ENCODE measurements around the gene IRF8.

IRF8 gene

DNA sequence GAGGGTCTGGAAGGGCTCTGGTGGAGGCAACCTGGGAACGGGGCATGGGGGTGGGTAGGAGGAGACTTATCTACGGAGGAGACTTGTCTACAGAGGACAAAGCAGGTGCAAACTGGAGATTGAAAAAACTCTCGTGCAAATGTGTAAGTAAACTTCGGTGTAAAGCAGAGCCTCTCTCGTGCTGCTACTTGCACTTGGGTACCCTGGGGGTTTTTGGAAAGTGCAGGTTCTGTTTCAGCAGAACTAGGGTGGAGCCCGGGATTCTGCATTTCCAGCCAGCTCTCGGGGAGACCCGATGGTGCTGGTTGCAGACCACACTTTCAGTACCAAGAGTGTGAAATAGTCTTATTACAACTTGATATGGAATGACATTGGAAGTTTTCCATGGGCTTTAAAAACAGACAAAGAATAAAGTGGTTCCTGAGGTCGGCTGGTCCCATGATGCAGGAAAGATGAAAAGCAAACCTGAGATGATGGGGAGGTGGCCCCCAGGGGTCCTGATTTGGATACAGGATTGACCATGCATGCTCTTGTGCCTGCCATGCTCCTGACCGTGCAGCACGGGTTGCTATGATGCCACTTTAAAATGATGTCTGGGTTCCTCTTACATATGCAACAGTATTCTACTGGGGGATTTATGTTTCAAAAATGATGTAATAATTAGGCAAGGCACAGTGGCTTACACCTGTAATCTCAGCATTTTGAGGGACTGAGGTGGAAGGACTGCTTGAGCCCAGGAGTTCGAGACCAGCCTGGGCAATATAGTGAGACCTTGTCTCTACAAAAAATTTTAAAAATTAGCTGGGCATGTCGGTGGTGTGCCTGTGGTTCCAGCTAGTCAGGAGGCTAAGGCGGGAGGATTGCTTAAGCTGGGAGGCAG is 69.3 kb downstream of the IRF8 start:
- DNase-seq = no peak

DNA sequence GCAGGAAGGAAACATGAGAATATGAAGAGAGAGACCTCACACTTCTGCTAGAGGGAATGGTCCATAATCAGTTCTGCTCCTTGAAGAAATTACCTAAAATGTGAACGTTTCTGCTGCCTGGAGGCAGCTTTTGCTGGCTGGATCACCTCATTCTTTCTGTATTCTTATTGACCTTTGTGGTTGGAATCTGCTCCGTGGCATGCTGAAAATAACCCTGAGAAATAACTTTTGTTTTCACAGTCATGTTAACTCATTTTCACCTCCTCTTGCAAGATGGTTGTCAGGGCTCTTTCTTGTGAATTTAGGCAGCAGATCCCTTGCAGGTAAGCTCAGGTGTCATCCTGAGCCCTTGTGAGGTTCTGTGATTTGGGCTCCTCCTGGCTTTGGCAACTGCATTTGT is 70.2 kb downstream of the IRF8 start:
- TF ChIP-seq POLR2A (IDR thresholded peaks at IDR 0.05; ENCODE audit: low read length) (no peak), GATA1 (IDR thresholded peaks at IDR 0.05; ENCODE audit: low read depth, low read length) (no peak)
- DNase-seq = no peak

More for the DNA sequence above, 69.3 kb downstream of the IRF8 start:
- TF ChIP-seq GATA1 (IDR thresholded peaks at IDR 0.05; ENCODE audit: low read depth, low read length) (no peak), POLR2A (IDR thresholded peaks at IDR 0.05; ENCODE audit: low read length) (no peak)

GRCh38 chr16:85969591-85969990 is 70.6 kb downstream of the IRF8 start:
- DNase-seq = no peak
- TF ChIP-seq POLR2A (IDR thresholded peaks at IDR 0.05; ENCODE audit: low read length) (no peak), GATA1 (IDR thresholded peaks at IDR 0.05; ENCODE audit: low read depth, low read length) (no peak)

- no peak for TF ChIP-seq POLR2A (IDR thresholded peaks at IDR 0.05; ENCODE audit: low read length)
- TF ChIP-seq GATA1 (IDR thresholded peaks at IDR 0.05; ENCODE audit: low read depth, low read length) = no peak
- DNase-seq = no peak
These were observed 71.2 kb downstream of the IRF8 start for GRCh38 chr16:85970016-85970733.

DNA sequence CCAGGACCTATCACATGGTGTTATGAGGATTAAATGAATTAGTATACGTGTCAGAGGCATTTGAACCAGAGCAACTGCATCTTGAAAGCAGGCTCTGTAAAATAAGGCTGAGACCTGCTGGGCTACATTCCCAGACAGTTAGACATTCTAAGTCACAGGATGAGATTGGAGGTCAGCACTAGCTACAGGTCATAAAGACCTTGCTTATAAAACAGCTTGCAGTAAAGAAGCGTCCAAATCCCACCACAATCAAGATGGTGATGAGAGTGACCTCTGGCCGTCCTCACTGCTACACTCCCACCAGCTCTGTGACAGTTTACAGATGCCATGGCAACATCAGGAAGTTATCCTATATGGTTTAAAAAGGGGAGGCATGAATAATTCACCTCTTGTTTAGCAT is 71.8 kb downstream of the IRF8 start:
- DNase-seq = no peak
- no peak for TF ChIP-seq GATA1 (IDR thresholded peaks at IDR 0.05; ENCODE audit: low read depth, low read length)
- TF ChIP-seq POLR2A (IDR thresholded peaks at IDR 0.05; ENCODE audit: low read length) = no peak

Data from erythroblast (primary cell).